HG02938 (cell line): ENCODE measurements around the gene HERC2.
"Not testable (repeated sequence)": the region's sequence is repeated elsewhere in the genome, so short reads cannot be mapped to it uniquely, and the experiment has no call there.

Experiments used
- ATAC-seq: cut with Tn5 transposase; IDR thresholded peaks from one replicate; pipeline ENCODE4 v1.9.1; 2021; ENCODE audit warnings: mild to moderate bottlenecking, moderate library complexity; ENCODE audit not compliant: unreplicated experiment

Gene HERC2

GRCh38 chr15:28182731-28183130 is 139.2 kb downstream of the HERC2 start:
- ATAC-seq: no peak

- ATAC-seq: no peak
Measured at GRCh38 chr15:28182216-28182615, 139.8 kb downstream of the HERC2 start.

- no peak for ATAC-seq
Measured at GRCh38 chr15:28181366-28181765, 140.6 kb downstream of the HERC2 start.

- ATAC-seq: no peak
Measured at GRCh38 chr15:28179270-28179669, 142.7 kb downstream of the HERC2 start.

- ATAC-seq: no peak
Measured at GRCh38 chr15:28178727-28179126, 143.3 kb downstream of the HERC2 start.

GRCh38 chr15:28178290-28178689 is 143.7 kb downstream of the HERC2 start:
- no peak for ATAC-seq

- no peak for ATAC-seq
Measured at GRCh38 chr15:28169366-28169765, 152.6 kb downstream of the HERC2 start.

- not testable (repeated sequence) for ATAC-seq
Measured at GRCh38 chr15:28168405-28169121, 153.4 kb downstream of the HERC2 start.

GRCh38 chr15:28167042-28167441 is 154.9 kb downstream of the HERC2 start:
- no peak for ATAC-seq

GRCh38 chr15:28165791-28166190 is 156.2 kb downstream of the HERC2 start:
- ATAC-seq: no peak

- no peak for ATAC-seq
Measured at GRCh38 chr15:28164876-28165275, 157.1 kb downstream of the HERC2 start.

GRCh38 chr15:28154283-28154682 is 167.7 kb downstream of the HERC2 start:
- no peak for ATAC-seq

- ATAC-seq: no peak
Measured at GRCh38 chr15:28153492-28154119, 168.4 kb downstream of the HERC2 start.

- not testable (repeated sequence) for ATAC-seq
Measured at GRCh38 chr15:28152538-28152923, 169.4 kb downstream of the HERC2 start.

GRCh38 chr15:28151864-28152537 is 170.0 kb downstream of the HERC2 start:
- ATAC-seq: not testable (repeated sequence)

- ATAC-seq: no peak
Measured at GRCh38 chr15:28147801-28148200, 174.2 kb downstream of the HERC2 start.

- not testable (repeated sequence) for ATAC-seq
Measured at GRCh38 chr15:28145419-28145818, 176.6 kb downstream of the HERC2 start.

- ATAC-seq: no peak
Measured at GRCh38 chr15:28140062-28140461, 181.9 kb downstream of the HERC2 start.

- ATAC-seq: not testable (repeated sequence)
Measured at GRCh38 chr15:28137408-28138039, 184.5 kb downstream of the HERC2 start.

- ATAC-seq: peak; percentile 95
Measured at GRCh38 chr15:28136236-28136904, 185.6 kb downstream of the HERC2 start.

GRCh38 chr15:28133281-28133680 is 188.7 kb downstream of the HERC2 start:
- ATAC-seq: no peak
